Testis (tissue), 3 donors: ENCODE results near the gene DGKB. TPM values are rescaled to one million over a fixed set of nuclear protein-coding genes. Genes with fewer than 3 reads are reported as not detected.

Experiments used
- DNase-seq: peaks from one replicate; pipeline ENCODE4 v3.0.0-alpha.2; 2019
- H3K27ac ChIP-seq, 2 donors: fragments of 200-600 bp; sonication (generic); one replicate each; pipeline ENCODE4 v1.5.1; 2019
- H3K27me3 ChIP-seq: fragments of 200-600 bp; sonication (generic); one replicate; pipeline ENCODE4 v1.5.1; 2019
- H3K36me3 ChIP-seq: fragments of 200-600 bp; sonication (generic); one replicate; pipeline ENCODE4 v1.5.1; 2017; ENCODE audit warnings: low read depth; ENCODE audit errors: missing control alignments
- H3K4me1 ChIP-seq: fragments of 200-600 bp; sonication (generic); one replicate; pipeline ENCODE4 v1.5.1; 2019
- H3K4me3 ChIP-seq, 2 donors: fragments of 200-600 bp; sonication (generic); one replicate each; pipeline ENCODE4 v1.5.1; 2017 to 2019
- H3K9me3 ChIP-seq: fragments of 200-600 bp; sonication (generic); one replicate; pipeline ENCODE4 v1.5.1; 2017
- CTCF ChIP-seq, 3 experiments: fragments of 450-650 bp in 2 of 3; fragments of 200-600 bp in 1 of 3; sonication (generic) in 1 of 3; IDR thresholded peaks; one replicate each; pipeline ENCODE4 v1.5.1; 2016 to 2019; ENCODE audit warnings: antibody characterized with exemption in 3 of 3, mild to moderate bottlenecking in 2 of 3, moderate library complexity in 1 of 3
- POLR2A ChIP-seq: fragments of 450-650 bp; IDR thresholded peaks from one replicate; pipeline ENCODE4 v1.6.1; 2017; ENCODE audit warnings: antibody characterized with exemption, mild to moderate bottlenecking, moderate library complexity
- WGBS, 2 donors: methylation state at CpG; one replicate each; pipeline ENCODE4 v1.1.5; 2018; 5-methylcytosine and 5-hydroxymethylcytosine counted together
- intact Hi-C: fragments of 100-400 bp; cut with DNase I; formaldehyde crosslinking; loops from one replicate; pipeline ENCODE4 v1.15.1; 2023; ENCODE audit warnings: low total_unique reads
- polyA plus RNA-seq: library from polyadenylated mRNA; stranded (reverse); fragments of 350-450 nt; fragmentation: Illumina TruSeq; extraction: RNeasy Lipid Tissue Mini Kit (QIAGEN cat#74804); gene quantifications from one replicate; pipeline ENCODE4 v1.2.3, GENCODE V29; 2014; ENCODE audit warnings: low read depth, low replicate concordance; ENCODE audit not compliant: insufficient read depth
- total RNA-seq, 2 donors: library from RNA; depleted of rRNA; stranded (reverse); fragments of >200 nt; gene quantifications; one replicate each; pipeline ENCODE4 v1.2.3, GENCODE V29; 2016

The DGKB gene
- total and polyA plus RNA-seq, 3 donors from 2014 or later = 0.17 to 1.1 (median 0.55) TPM

GRCh38 chr7:14424675-14425074, 477.9 kb downstream of the DGKB start:
- intact Hi-C loops = no loop called here
- WGBS, 2 donors = 98 to 100% methylated on average over 1 of the region's 1 CpG
- no peak for DNase-seq
- Histone ChIP-seq H3K9me3 (no peaks in the 10 kb centered on the region), H3K27ac (no peak overlapping the region), H3K4me3 (no peak overlapping the region), H3K36me3 (no peaks in the 10 kb centered on the region), H3K27me3 (no peaks in the 10 kb centered on the region), H3K4me1 (no peaks in the 10 kb centered on the region)
- no peak for TF ChIP-seq CTCF (IDR thresholded peaks at IDR 0.05)
- TF ChIP-seq POLR2A = no peak

DNA sequence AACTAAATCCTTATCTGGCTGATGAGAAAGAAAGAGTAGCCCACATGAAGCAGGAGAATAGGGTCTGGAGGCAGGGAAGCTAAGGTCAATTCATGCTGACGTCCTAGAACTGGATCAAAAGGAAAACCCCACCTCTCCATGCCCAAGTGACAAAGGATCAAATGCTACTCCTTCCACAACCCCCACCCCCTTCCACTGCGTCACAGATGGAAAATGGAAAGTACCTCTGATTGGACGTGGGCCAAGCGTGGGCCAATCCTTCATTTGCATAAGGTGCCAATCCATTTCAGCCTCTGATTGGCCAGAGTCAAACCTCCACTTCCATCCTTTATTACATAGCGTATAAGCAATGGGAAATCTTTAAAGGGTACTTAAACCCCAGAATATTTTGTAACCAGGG, 481.8 kb downstream of the DGKB start:
- no peak overlapping the region for H3K4me3 ChIP-seq
- no peaks in the 10 kb centered on the region for H3K4me1 ChIP-seq
- H3K27ac ChIP-seq = no peak overlapping the region
- H3K36me3 ChIP-seq = no peaks in the 10 kb centered on the region
- peak; percentile 19 for DNase-seq
- H3K9me3 ChIP-seq = no peaks in the 10 kb centered on the region
- intact Hi-C loops = no loop called here
- TF ChIP-seq CTCF (IDR thresholded peaks at IDR 0.05) (no peak), POLR2A (no peak)
- no peaks in the 10 kb centered on the region for H3K27me3 ChIP-seq
- 64 to 70% methylated on average over 5 of the region's 5 CpGs for WGBS, 2 donors

DNA sequence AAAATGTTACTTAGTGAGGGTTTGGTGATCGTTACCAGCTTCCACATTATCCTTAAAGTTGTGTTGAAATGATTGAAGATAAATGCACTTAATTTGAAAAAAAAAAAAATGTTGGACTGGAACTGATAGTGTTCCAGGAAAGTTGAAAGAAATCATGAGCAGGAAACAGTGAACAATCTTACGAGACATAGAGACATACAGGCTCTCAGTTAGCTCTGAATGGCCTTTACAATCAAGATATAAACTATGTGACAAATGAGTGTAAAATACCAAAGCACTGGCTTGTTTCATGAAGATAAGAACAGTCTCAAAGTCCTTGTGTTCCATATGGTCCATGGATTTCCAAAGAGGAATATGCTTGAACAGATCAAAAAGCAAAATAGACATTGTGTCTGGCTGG, 483.0 kb downstream of the DGKB start:
- Histone ChIP-seq H3K27me3 (no peaks in the 10 kb centered on the region), H3K4me1 (no peaks in the 10 kb centered on the region), H3K9me3 (no peaks in the 10 kb centered on the region), H3K4me3 (no peak overlapping the region), H3K27ac (no peak overlapping the region), H3K36me3 (no peaks in the 10 kb centered on the region)
- intact Hi-C loops = no loop called here
- no peak for TF ChIP-seq CTCF (IDR thresholded peaks at IDR 0.05)
- no peak for TF ChIP-seq POLR2A
- no peak for DNase-seq
- 32 to 45% methylated on average over 2 of the region's 2 CpGs for WGBS, 2 donors

GRCh38 chr7:14418633-14419032, 483.9 kb downstream of the DGKB start:
- H3K4me1 ChIP-seq = no peaks in the 10 kb centered on the region
- H3K27me3 ChIP-seq = no peaks in the 10 kb centered on the region
- intact Hi-C loops = no loop called here
- TF ChIP-seq POLR2A (no peak), CTCF (IDR thresholded peaks at IDR 0.05) (no peak)
- 61 to 76% methylated on average over 1 of the region's 1 CpG for WGBS, 2 donors
- no peaks in the 10 kb centered on the region for H3K36me3 ChIP-seq
- no peak for DNase-seq
- H3K4me3 ChIP-seq = no peak overlapping the region
- no peak overlapping the region for H3K27ac ChIP-seq
- H3K9me3 ChIP-seq = no peaks in the 10 kb centered on the region

DNA sequence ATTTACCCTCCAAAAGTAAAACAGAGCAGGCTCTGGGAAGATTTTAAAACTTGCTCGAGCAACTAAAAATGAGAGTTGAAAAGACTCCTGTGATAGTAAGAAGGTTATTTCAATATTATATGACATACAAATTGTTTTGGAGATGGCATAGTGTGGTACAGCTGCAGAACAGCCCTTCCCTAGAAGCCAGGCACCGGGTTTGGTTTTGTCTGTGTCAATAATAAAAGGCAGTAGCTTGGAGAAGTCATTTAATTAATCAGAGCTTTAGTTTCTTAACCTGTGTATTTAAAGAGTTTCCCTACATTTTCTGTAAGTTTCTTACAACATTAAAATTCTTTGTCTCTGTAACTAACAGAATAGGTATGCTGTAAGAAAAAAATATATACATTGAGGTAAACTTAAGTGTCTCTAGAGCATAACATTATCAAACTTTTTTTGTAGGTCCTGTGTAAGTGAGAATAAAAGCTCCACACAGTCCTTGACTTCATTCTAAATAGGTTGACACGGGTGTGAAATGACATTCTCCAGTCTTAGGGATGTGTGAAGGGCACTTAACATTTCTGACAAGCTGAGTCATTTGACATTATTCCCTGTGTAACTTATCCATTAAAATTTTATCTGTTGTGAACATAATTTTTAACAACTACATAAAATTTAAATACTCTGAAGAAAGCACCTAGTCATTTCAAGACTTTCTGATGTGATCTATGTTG, 488.1 kb downstream of the DGKB start:
- intact Hi-C loops = no loop called here

More for the DNA sequence above, 488.1 kb downstream of the DGKB start:
- Histone ChIP-seq H3K27ac (no peak overlapping the region), H3K27me3 (no peaks in the 10 kb centered on the region), H3K4me3 (no peak overlapping the region), H3K36me3 (no peaks in the 10 kb centered on the region), H3K9me3 (no peaks in the 10 kb centered on the region), H3K4me1 (no peaks in the 10 kb centered on the region)
- TF ChIP-seq CTCF (IDR thresholded peaks at IDR 0.05) = no peak
- no peak for TF ChIP-seq POLR2A
- no peak for DNase-seq
- 77 to 83% methylated on average over 3 of the region's 3 CpGs for WGBS, 2 donors
